DMS79 (cell line): ENCODE results near the gene TMA7B.

Source experiments
- DNase-seq: peaks from one replicate; lab custom pipeline; 2025; lab: John Stamatoyannopoulos, UW

The TMA7B gene

GRCh38 chr22:40001800-40002577 lies 41.8 kb downstream of the TMA7B start:
- no peak for DNase-seq

DNA sequence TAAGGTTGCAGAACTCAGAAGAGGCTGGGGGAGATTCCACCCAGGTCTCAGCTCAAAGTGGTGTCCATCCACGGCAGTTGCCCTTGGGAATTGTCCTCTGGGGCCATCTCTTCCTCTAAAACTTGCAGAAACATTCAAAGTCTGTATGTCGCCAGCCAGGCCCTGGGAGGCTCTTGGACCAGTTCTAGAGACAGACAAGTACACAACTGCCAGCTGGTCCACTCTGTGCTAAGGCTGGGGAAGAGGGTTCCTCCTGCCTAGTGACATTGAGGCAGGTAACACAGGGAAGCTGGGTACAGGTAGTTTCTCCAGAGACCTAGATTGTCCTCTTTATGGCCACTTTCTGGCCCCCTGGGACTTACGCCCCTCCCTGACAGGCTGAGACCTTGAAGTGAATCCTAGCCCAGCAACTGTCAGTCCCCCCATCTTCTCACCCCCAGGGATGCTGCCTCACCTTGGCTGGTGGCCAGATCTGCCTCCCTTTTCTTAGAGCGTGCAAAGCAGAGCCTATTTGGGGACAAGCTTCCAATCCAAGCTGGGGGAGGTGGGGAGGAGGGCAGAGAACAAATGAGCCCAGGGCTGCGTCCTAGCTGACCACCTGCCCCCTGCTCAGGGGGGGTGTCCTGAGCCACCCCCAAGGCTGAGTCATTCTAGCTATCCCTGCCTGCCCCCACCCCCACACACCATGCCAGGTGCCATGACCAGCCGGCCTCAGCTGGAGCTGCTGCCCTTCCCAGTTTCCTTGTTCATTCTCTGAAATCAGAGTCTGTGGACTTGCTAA lies 42.9 kb downstream of the TMA7B start:
- DNase-seq, result no peak

DNA sequence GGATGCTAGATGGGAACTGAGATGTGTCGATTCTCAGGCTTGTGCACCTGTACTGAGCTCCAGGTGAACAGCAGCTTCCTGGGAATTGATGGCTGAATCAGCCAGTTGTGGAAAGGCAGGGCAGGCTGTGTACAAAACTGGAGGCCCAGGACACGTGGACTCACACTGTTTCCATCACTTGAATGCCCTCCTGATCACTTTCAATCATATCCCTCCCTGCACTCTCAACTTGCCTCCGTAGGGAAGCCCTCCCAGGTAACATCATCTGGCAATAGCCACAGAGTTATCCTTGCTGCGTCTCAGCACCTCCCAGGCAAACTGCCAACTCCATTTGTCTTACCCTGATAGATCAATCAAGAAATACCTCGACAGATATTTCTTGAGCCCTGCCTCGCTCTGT lies 44.6 kb downstream of the TMA7B start:
- no peak for DNase-seq

DNA sequence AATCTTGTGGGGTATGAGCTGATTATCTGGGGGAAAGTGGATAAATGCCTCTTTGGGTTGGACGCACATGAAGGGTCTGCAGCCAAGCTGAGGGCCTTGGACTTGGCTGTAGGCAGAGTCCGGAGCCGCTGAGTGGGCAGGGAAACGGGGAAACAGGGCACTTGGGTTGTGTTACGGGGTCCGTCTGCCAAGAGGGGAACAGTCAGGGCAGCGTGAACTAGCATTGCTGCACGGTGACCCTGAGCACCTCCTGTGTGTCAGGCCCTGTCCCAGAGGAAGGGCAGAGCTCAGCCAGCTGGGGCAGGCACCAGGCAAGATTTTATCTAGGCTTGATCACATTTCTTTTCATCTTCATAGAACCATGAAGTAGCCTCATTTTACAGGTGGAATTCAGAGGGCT lies 46.4 kb downstream of the TMA7B start:
- peak; percentile 60 for DNase-seq

GRCh38 chr22:40007853-40008710 lies 47.9 kb downstream of the TMA7B start:
- no peak for DNase-seq

DNA sequence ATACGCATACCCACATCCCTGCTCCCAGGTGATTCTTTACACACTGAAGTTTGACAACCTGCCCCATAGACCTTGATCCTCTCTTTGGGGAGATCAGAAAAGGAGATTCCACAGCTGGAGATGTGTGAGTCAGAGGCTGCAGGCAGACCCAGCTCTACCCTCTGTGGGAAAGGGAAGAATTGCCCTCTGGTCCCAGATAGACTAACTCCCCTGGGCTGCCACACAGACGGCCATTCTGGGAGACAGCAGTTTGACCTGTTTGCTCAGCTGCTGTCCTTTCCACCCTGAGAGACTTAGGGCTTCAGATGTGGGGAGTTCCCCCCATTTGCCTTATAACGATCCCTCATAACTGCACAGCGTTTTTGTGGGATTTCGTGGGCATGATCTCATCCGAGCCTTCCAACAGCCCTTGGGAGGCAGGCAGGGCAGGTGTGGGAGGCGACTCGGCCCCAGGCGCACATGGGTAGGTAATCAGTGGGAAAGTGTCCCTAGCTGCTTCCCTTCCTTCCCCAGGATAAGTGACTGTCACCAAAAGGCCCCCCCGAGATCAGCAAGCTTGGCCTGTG lies 48.6 kb downstream of the TMA7B start:
- no peak for DNase-seq

- DNase-seq, result no peak
These were observed 49.1 kb downstream of the TMA7B start for GRCh38 chr22:40009292-40009774.

GRCh38 chr22:40009951-40010671 lies 49.9 kb downstream of the TMA7B start:
- no peak for DNase-seq

DNA sequence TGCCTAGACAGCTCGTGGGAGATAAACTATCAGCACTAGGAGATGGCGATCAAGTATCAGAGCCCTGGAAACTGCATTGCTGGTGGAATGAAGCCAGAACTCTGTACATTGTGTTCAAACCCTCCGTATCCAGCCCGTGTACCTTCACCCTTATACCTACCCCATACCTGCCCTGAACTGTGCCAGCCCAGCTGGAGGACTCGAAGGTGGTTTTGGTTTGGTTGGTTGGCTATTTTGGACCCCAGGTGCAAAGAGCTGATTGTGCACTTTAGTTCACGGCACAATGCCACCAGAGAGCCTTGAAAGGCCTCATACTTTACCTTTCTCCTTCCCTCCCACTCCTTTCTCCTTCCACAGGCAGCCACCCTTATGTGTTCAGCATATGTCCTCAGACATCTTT lies 50.5 kb downstream of the TMA7B start:
- peak; percentile 52 for DNase-seq
